Esophagus squamous epithelium (tissue), 4 donors: Measurements from ENCODE around the gene SH3RF1.

Experiments
- CTCF ChIP-seq, 6 experiments: fragments of 450-650 bp in 4 of 6; fragments of 200-600 bp in 2 of 6; sonication (generic) in 2 of 6; IDR thresholded peaks; one replicate each; pipeline ENCODE4 v1.5.1; 2016 to 2019; ENCODE audit warnings: antibody characterized with exemption in 6 of 6, mild to moderate bottlenecking in 4 of 6, moderate library complexity in 4 of 6
- POLR2A ChIP-seq, 4 donors: fragments of 450-650 bp; IDR thresholded peaks; one replicate each; pipeline ENCODE4 v1.6.1; 2017; ENCODE audit warnings: antibody characterized with exemption in 4 of 4, mild to moderate bottlenecking in 4 of 4, moderate library complexity in 3 of 4

GRCh38 chr4:169195032-169195431 is 75.7 kb downstream of the SH3RF1 start:
- TF ChIP-seq CTCF (IDR thresholded peaks at IDR 0.05) (no peak), POLR2A (IDR thresholded peaks at IDR 0.05) (no peak)
